Heart left ventricle (tissue), 16 donors: ENCODE data around the gene KCTD18. TPM values are rescaled to one million over a fixed set of nuclear protein-coding genes. Genes with fewer than 3 reads are reported as not detected.

Experiments used
- ATAC-seq, 4 donors: fragments of 200-7000 bp; cut with Tn5 transposase; one replicate each; pipeline ENCODE4 v1.9.1; 2020 to 2022; ENCODE audit warnings: moderate library complexity in 4 of 4, mild to moderate bottlenecking in 3 of 4, moderate number of reproducible peaks in 1 of 4
- DNase-seq, 5 donors: peaks; one replicate each; pipeline ENCODE4 v3.0.0-alpha.2; 2020
- H3K27ac ChIP-seq, 12 donors: fragments of 200-600 bp; sonication (generic) in 4 of 12; one replicate each; pipeline versions ENCODE4 v1.5.0 to v1.8.0; 2016 to 2022; ENCODE audit warnings: mild to moderate bottlenecking in 2 of 12
- H3K27me3 ChIP-seq, 9 donors: fragments of 200-600 bp; sonication (generic) in 2 of 9; one replicate each; pipeline versions ENCODE4 v1.5.1 to v1.8.0; 2016 to 2022; ENCODE audit warnings: mild to moderate bottlenecking in 3 of 9
- H3K36me3 ChIP-seq, 9 donors: fragments of 200-600 bp; sonication (generic) in 2 of 9; one replicate each; pipeline versions ENCODE4 v1.5.0 to v1.8.0; 2018 to 2022; ENCODE audit warnings: mild to moderate bottlenecking in 2 of 9
- H3K4me1 ChIP-seq, 12 donors: fragments of 200-600 bp; sonication (generic) in 4 of 12; one replicate each; pipeline versions ENCODE4 v1.5.0 to v1.8.0; 2016 to 2022; ENCODE audit warnings: mild to moderate bottlenecking in 3 of 12
- H3K4me3 ChIP-seq, 12 donors: fragments of 200-600 bp; sonication (generic) in 4 of 12; one replicate each; pipeline versions ENCODE4 v1.5.0 to v1.8.0; 2017 to 2022; ENCODE audit warnings: mild to moderate bottlenecking in 9 of 12, moderate library complexity in 4 of 12
- H3K9me3 ChIP-seq, 12 donors: fragments of 200-600 bp; sonication (generic) in 4 of 12; one replicate each; pipeline versions ENCODE4 v1.5.0 to v1.8.0; 2016 to 2022; ENCODE audit warnings: mild to moderate bottlenecking in 1 of 12
- POLR2A ChIP-seq, 2 donors: fragments of 450-650 bp; IDR thresholded peaks; one replicate each; pipeline ENCODE4 v1.6.1; 2017; ENCODE audit warnings: antibody characterized with exemption in 2 of 2, mild to moderate bottlenecking in 2 of 2, moderate library complexity in 2 of 2
- WGBS, 4 donors: extraction: QIAGEN DNeasy Blood & Tissue Kit in 2 of 4; methylation state at CpG; one replicate each; pipeline versions ENCODE4 v1.1.5 to v1.1.7; 2013 to 2018; 5-methylcytosine and 5-hydroxymethylcytosine counted together
- intact Hi-C, 10 donors: fragments of 100-400 bp; cut with DNase I; formaldehyde crosslinking; loops; one replicate each; pipeline versions ENCODE4 v1.11.1 to v1.14.2; 2022
- polyA plus RNA-seq, 2 donors: library from polyadenylated mRNA; stranded (reverse); fragments of 200-250 nt; gene quantifications; one replicate each; pipeline ENCODE4 v1.2.3, GENCODE V29; 2013
- total RNA-seq, 9 donors: library from RNA; depleted of rRNA in 2 of 9; stranded (reverse); fragments of >200 nt in 2 of 9; fragmentation: NEBNext Ultra II Directional in 3 of 9; extraction: Animal tissue kit (Norgen Biotek cat#: 25700) in 3 of 9; gene quantifications; one replicate each; pipeline versions ENCODE4 v1.1.0 to v1.2.4, GENCODE V29; 2016 to 2023
- TF ChIP-seq, protein P1 (sequence below), 12 donors: fragments of 200-600 bp; sonication (generic) in 4 of 12; IDR thresholded peaks; one replicate each; pipeline versions ENCODE4 v1.5.0 to v1.8.0; 2018 to 2022; ENCODE audit warnings: antibody characterized with exemption in 12 of 12, mild to moderate bottlenecking in 5 of 12
- donor health status: ischemic (EF 13 %, LVEDD 7.1; RV severe dilation, severe dysfunction).
- donor health status: healthy with polysubstance abuse.
- donor health status: DM: no; HTN: yes; CAD: no.
- donor health status: DM: no; HTN: no; CAD: no.
- donor health status: ischemic (EF 25% LVEDD 6.9; RV normal size, moderate dysfunction).
- donor health status: ischemic (EF 25% LVEDD 5.7; RV mildly dilated, moderate dysfunction).
- donor health status: healthy.
- donor health status: DM: yes; HTN: yes; CAD: no.
- donor health status: ischemic (EF 35%, LVEDD 5.7; RV mildly dilated, moderate dysfunction).
- donor health status: nonischemic (EF 11% LVEDD 7.7; RV severe dilation, severe dysfunction).
- donor health status: DM: yes; HTN: yes; CAD: no.
- donor health status: PGD.
- donor health status: ischemic (EF 29% LVEDD 5.4; RV normal size, mild dysfunction).
- donor health status: nonischemic (EF 23%, LVEDD 6.1; RV moderate dilation, normal function).

Gene KCTD18
- total and polyA plus RNA-seq, 11 donors, result 3.6 to 16.0 (median 11.8) TPM

DNA sequence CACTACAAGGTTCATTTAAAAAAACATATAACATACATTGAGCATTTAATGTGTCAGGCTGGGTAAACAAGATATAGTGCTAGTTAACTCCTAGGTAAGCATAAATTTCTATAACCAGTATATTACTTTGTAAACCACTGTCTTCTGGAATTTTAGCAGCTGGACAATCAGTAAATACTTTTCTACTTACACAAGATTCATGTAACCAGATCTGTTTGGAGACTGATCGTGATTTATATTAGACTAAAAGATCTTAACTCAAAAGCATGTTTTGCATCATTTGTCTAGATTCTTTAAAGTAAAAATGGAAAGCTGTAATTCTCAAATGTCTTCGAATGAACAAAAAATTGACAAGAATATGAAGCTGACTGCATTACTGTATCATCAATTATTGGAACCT lies 15.2 kb upstream of the KCTD18 start:
- TF ChIP-seq, protein P1, sequence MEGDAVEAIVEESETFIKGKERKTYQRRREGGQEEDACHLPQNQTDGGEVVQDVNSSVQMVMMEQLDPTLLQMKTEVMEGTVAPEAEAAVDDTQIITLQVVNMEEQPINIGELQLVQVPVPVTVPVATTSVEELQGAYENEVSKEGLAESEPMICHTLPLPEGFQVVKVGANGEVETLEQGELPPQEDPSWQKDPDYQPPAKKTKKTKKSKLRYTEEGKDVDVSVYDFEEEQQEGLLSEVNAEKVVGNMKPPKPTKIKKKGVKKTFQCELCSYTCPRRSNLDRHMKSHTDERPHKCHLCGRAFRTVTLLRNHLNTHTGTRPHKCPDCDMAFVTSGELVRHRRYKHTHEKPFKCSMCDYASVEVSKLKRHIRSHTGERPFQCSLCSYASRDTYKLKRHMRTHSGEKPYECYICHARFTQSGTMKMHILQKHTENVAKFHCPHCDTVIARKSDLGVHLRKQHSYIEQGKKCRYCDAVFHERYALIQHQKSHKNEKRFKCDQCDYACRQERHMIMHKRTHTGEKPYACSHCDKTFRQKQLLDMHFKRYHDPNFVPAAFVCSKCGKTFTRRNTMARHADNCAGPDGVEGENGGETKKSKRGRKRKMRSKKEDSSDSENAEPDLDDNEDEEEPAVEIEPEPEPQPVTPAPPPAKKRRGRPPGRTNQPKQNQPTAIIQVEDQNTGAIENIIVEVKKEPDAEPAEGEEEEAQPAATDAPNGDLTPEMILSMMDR (IDR thresholded peaks at IDR 0.05), result no peak
- TF ChIP-seq POLR2A (IDR thresholded peaks at IDR 0.05), result no peak
- Histone ChIP-seq H3K27ac (no peak overlapping the region), H3K27me3 (peaks cover 0 to 8% (median 0%) of the 10 kb centered on the region in 9 donors), H3K9me3 (no peaks in the 10 kb centered on the region), H3K4me1 (peaks cover 0 to 13% (median 8%) of the 10 kb centered on the region in 12 donors), H3K4me3 (peak overlapping the region in 5 of 12 donors; percentile 74 to 95 (median 81)), H3K36me3 (no peaks in the 10 kb centered on the region)
- ATAC-seq (no peak), DNase-seq (no peak)
- WGBS, 4 donors, result 85 to 91% (median 90%) methylated on average over 2 of the region's 2 CpGs
- intact Hi-C loops, result no loop called here

GRCh38 chr2:200523604-200524003 lies 13.7 kb upstream of the KCTD18 start:
- Histone ChIP-seq H3K27me3 (peaks cover 0 to 8% (median 0%) of the 10 kb centered on the region in 9 donors), H3K4me3 (no peak overlapping the region), H3K36me3 (no peaks in the 10 kb centered on the region), H3K27ac (no peak overlapping the region), H3K4me1 (peaks cover 0 to 13% (median 8%) of the 10 kb centered on the region in 12 donors), H3K9me3 (no peaks in the 10 kb centered on the region)
- intact Hi-C loops, result no loop called here
- TF ChIP-seq, protein P1 (IDR thresholded peaks at IDR 0.05), result no peak
- TF ChIP-seq POLR2A (IDR thresholded peaks at IDR 0.05), result no peak
- 55 to 63% (median 59%) methylated on average over 2 of the region's 2 CpGs for WGBS, 4 donors
- DNase-seq (no peak), ATAC-seq (no peak)

DNA sequence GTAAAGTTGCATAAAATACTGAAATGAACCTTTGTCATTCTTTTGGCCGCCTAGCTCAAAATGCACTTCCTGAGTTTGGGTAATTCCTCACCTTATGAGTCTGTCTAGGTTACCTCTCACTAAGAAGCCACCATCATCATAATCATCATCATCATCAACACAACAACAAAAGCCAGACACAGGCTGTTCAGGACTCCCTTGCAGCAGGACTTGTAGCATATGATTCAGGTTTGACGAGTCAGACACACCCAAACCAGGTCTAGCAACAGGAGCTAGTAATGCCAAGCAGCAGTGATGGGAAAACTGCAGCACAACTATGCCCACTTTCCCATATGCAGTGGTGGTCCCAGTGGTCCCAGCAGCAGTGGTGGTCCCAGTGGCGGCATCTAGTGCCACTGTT lies 13.3 kb upstream of the KCTD18 start:
- peaks cover 0 to 13% (median 8%) of the 10 kb centered on the region in 12 donors for H3K4me1 ChIP-seq
- H3K9me3 ChIP-seq, result no peaks in the 10 kb centered on the region
- TF ChIP-seq, protein P1 (IDR thresholded peaks at IDR 0.05), result no peak
- TF ChIP-seq POLR2A (IDR thresholded peaks at IDR 0.05), result no peak
- no peak overlapping the region for H3K4me3 ChIP-seq
- DNase-seq (no peak), ATAC-seq (no peak)
- H3K36me3 ChIP-seq, result no peaks in the 10 kb centered on the region
- H3K27me3 ChIP-seq, result peaks cover 0 to 8% (median 0%) of the 10 kb centered on the region in 9 donors
- no peak overlapping the region for H3K27ac ChIP-seq
- 75 to 82% (median 78%) methylated on average over 3 of the region's 3 CpGs for WGBS, 4 donors
- intact Hi-C loops, result no loop called here

DNA sequence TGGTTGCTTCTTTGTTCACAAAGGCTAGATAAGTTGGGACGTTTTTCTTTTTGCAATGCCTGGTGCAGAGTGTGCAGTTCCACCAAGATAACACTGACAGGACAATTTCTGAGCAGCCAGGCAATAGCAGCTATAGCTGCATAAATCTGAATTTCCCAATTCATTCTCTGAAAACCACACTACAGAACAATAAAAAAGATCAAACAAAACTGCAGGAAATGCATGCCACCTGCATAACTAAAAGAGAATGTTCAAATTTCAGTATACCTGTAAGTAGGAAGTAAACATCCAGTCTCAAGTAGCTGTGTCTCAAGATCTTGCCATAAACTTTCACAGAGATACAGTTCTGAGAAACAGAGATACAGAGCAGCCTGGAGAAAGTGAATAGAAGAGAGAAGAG lies 5.3 kb upstream of the KCTD18 start:
- H3K4me1 ChIP-seq, result peaks cover 0 to 7% (median 1%) of the 10 kb centered on the region in 12 donors
- DNase-seq (no peak), ATAC-seq (no peak)
- H3K27me3 ChIP-seq, result no peaks in the 10 kb centered on the region
- intact Hi-C loops, result loop anchor here in 1 of 10 donors (10.0 kb wide), 1 partner anchor 1120 kb away; no protein-coding TSS in a partner anchor
- H3K9me3 ChIP-seq, result peaks cover 0 to 7% (median 0%) of the 10 kb centered on the region in 12 donors
- no peaks in the 10 kb centered on the region for H3K36me3 ChIP-seq
- WGBS, 4 donors, result 5 to 9% (median 8%) methylated on average over 1 of the region's 1 CpG
- no peak overlapping the region for H3K27ac ChIP-seq
- TF ChIP-seq, protein P1 (IDR thresholded peaks at IDR 0.05), result no peak
- TF ChIP-seq POLR2A (IDR thresholded peaks at IDR 0.05), result no peak
- H3K4me3 ChIP-seq, result no peak overlapping the region
